Measurements from ENCODE around the gene CIB4.

GRCh38 chr2:26627350-26628105 lies 13.6 kb downstream of the CIB4 start:
- no peak for TF ChIP-seq SP1 (CRISPR knock-in tag; conservative IDR thresholded peaks at IDR 0.05)
- TF ChIP-seq ATF2 (CRISPR knock-in tag; IDR thresholded peaks at IDR 0.05; ENCODE audit: borderline replicate concordance, low read depth), result no peak
- TF ChIP-seq, protein P1, sequence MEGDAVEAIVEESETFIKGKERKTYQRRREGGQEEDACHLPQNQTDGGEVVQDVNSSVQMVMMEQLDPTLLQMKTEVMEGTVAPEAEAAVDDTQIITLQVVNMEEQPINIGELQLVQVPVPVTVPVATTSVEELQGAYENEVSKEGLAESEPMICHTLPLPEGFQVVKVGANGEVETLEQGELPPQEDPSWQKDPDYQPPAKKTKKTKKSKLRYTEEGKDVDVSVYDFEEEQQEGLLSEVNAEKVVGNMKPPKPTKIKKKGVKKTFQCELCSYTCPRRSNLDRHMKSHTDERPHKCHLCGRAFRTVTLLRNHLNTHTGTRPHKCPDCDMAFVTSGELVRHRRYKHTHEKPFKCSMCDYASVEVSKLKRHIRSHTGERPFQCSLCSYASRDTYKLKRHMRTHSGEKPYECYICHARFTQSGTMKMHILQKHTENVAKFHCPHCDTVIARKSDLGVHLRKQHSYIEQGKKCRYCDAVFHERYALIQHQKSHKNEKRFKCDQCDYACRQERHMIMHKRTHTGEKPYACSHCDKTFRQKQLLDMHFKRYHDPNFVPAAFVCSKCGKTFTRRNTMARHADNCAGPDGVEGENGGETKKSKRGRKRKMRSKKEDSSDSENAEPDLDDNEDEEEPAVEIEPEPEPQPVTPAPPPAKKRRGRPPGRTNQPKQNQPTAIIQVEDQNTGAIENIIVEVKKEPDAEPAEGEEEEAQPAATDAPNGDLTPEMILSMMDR (IDR thresholded peaks at IDR 0.05), result no peak
- TF ChIP-seq MAX (CRISPR knock-in tag; IDR thresholded peaks at IDR 0.05), result no peak
- TF ChIP-seq, protein P2, sequence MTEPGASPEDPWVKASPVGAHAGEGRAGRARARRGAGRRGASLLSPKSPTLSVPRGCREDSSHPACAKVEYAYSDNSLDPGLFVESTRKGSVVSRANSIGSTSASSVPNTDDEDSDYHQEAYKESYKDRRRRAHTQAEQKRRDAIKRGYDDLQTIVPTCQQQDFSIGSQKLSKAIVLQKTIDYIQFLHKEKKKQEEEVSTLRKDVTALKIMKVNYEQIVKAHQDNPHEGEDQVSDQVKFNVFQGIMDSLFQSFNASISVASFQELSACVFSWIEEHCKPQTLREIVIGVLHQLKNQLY (CRISPR knock-in tag; IDR thresholded peaks at IDR 0.05), result no peak
- TF ChIP-seq ZNF281 (CRISPR knock-in tag; IDR thresholded peaks at IDR 0.05), result no peak

All from WTC11 (cell line).